ENCODE measurements around the gene SPNS2. TPM values are rescaled to one million over a fixed set of nuclear protein-coding genes. Genes with fewer than 3 reads are reported as not detected.

SPNS2 gene
- total RNA-seq, 1 donor from 2014 or later, result 0.34 TPM

DNA sequence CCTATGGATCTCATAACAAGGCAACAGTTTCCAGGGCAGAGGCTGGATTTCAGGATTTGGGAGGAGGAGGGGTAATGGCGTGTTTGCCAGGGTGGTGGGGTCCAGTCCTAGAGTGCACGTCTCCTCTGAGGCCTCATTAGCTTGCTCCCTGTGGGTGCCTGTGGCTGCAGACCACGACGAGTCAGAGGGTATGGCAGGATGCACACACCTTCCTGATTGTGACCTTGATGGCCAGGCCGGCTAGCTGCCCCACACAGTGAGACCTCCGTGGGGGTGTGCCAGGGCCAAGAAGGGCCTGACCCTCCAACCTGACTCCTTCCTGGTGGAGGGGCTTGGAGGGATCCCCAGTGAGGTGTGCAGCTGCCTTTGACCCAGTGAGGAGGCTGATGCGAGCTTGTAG lies 81.6 kb downstream of the SPNS2 start:
- Histone ChIP-seq H3K79me2 (ENCODE audit: low read depth) (no peaks in the 10 kb centered on the region), H3K9ac (no peak overlapping the region), H4K20me1 (ENCODE audit: low read depth) (no peaks in the 10 kb centered on the region), H3K4me1 (peaks cover 41% of the 10 kb centered on the region), H3K27me3 (peaks cover 30% of the 10 kb centered on the region), H3F3A (ENCODE audit: low read depth) (peaks cover 15% of the 10 kb centered on the region), H3K27ac (no peak overlapping the region), H3K9me3 (ENCODE audit: low read depth) (no peaks in the 10 kb centered on the region), H2AFZ (replicated peaks) (no peak overlapping the region), H3K4me2 (no peak overlapping the region), H3K36me3 (no peaks in the 10 kb centered on the region), H3K4me3 (no peak overlapping the region)
- Mint-ChIP-seq H3K36me3 (no peaks in the 10 kb centered on the region), H3K9me3 (no peaks in the 10 kb centered on the region), H3K27me3 (ENCODE audit: insufficient read depth, low read depth) (peaks cover 31% of the 10 kb centered on the region), H3K27ac (no peak overlapping the region), H3K4me3 (no peak overlapping the region), H3K4me1 (peaks cover 39% of the 10 kb centered on the region)
- no peak for DNase-seq (ENCODE audit: low spot score)
- TF ChIP-seq EZH2phosphoT487 (IDR thresholded peaks at IDR 0.05), result no peak

DNA sequence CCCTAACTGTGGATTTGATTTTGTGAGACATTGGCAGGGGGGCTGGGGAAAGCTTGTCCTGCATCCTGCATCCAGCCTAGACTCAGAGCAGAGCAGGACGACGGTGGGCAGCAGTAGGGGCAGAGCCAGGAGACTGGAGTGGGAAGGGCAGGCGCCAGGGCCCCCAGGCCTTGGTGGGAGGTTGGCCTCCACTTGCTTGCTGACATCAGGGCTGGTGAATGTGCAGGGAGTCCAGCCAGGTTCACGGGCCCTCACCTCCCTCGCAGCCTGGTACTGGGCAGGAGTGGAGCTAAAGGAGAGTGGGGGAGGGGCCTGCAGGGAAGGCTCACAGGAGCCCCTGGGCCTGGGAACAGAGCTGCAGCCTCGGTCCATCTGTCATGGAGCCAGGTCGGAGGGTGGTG lies 83.4 kb downstream of the SPNS2 start:
- no peaks in the 10 kb centered on the region for H3K9me3 ChIP-seq (ENCODE audit: low read depth)
- no peak for DNase-seq (ENCODE audit: low spot score)
- no peak overlapping the region for H3K9ac ChIP-seq
- H3F3A ChIP-seq (ENCODE audit: low read depth), result peaks cover 5% of the 10 kb centered on the region
- H3K27me3 Mint-ChIP-seq (ENCODE audit: insufficient read depth, low read depth), result peaks cover 47% of the 10 kb centered on the region
- H2AFZ ChIP-seq (replicated peaks), result no peak overlapping the region
- H3K9me3 Mint-ChIP-seq, result no peaks in the 10 kb centered on the region
- no peak overlapping the region for H3K4me3 Mint-ChIP-seq
- no peak overlapping the region for H3K27ac ChIP-seq
- H3K36me3 ChIP-seq, result no peaks in the 10 kb centered on the region
- no peaks in the 10 kb centered on the region for H3K79me2 ChIP-seq (ENCODE audit: low read depth)
- peaks cover 27% of the 10 kb centered on the region for H3K4me1 Mint-ChIP-seq
- H3K4me2 ChIP-seq, result no peak overlapping the region
- TF ChIP-seq EZH2phosphoT487 (IDR thresholded peaks at IDR 0.05), result no peak
- TF ChIP-seq, protein P1, sequence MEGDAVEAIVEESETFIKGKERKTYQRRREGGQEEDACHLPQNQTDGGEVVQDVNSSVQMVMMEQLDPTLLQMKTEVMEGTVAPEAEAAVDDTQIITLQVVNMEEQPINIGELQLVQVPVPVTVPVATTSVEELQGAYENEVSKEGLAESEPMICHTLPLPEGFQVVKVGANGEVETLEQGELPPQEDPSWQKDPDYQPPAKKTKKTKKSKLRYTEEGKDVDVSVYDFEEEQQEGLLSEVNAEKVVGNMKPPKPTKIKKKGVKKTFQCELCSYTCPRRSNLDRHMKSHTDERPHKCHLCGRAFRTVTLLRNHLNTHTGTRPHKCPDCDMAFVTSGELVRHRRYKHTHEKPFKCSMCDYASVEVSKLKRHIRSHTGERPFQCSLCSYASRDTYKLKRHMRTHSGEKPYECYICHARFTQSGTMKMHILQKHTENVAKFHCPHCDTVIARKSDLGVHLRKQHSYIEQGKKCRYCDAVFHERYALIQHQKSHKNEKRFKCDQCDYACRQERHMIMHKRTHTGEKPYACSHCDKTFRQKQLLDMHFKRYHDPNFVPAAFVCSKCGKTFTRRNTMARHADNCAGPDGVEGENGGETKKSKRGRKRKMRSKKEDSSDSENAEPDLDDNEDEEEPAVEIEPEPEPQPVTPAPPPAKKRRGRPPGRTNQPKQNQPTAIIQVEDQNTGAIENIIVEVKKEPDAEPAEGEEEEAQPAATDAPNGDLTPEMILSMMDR (IDR thresholded peaks at IDR 0.05), result no peak
- no peak for TF ChIP-seq EZH2 (IDR thresholded peaks at IDR 0.05)
- no peak overlapping the region for H3K27ac Mint-ChIP-seq
- no peaks in the 10 kb centered on the region for H3K36me3 Mint-ChIP-seq
- no peaks in the 10 kb centered on the region for H4K20me1 ChIP-seq (ENCODE audit: low read depth)
- peaks cover 47% of the 10 kb centered on the region for H3K27me3 ChIP-seq
- H3K4me1 ChIP-seq, result peaks cover 31% of the 10 kb centered on the region
- no peak overlapping the region for H3K4me3 ChIP-seq

DNA sequence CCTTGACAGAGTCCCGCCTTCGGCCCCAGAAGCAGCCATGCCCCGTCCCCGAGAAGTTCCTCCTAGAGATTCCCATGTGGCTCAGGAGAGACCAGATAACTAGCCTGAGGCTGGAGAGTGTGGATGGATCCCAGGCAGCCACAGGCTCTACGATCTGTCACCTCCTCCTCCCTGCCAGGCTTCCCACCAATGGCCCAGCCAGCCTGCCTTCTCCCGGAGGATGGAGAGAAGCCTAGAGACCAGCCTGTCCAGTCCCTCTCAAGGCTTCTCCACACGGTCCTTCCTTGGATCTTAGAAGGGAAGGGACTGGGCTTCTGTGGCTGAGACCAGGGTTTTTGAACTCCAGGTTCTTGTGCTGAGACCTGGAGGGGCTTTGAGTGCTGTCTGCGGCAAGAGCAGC lies 84.0 kb downstream of the SPNS2 start:
- Mint-ChIP-seq H3K4me1 (peaks cover 22% of the 10 kb centered on the region), H3K27me3 (ENCODE audit: insufficient read depth, low read depth) (peaks cover 47% of the 10 kb centered on the region), H3K27ac (no peak overlapping the region), H3K36me3 (no peaks in the 10 kb centered on the region), H3K4me3 (peak overlapping the region; percentile 89), H3K9me3 (no peaks in the 10 kb centered on the region)
- Histone ChIP-seq H3K4me2 (no peak overlapping the region), H3K36me3 (no peaks in the 10 kb centered on the region), H3K4me1 (peaks cover 25% of the 10 kb centered on the region), H2AFZ (replicated peaks) (no peak overlapping the region), H3K27me3 (peaks cover 47% of the 10 kb centered on the region), H3K79me2 (ENCODE audit: low read depth) (no peaks in the 10 kb centered on the region), H3K27ac (no peak overlapping the region), H3F3A (ENCODE audit: low read depth) (peaks cover under 1% of the 10 kb centered on the region), H3K9ac (no peak overlapping the region), H3K4me3 (no peak overlapping the region), H4K20me1 (ENCODE audit: low read depth) (no peaks in the 10 kb centered on the region), H3K9me3 (ENCODE audit: low read depth) (no peaks in the 10 kb centered on the region)
- TF ChIP-seq EZH2phosphoT487 (IDR thresholded peaks at IDR 0.05) (no peak), EZH2 (IDR thresholded peaks at IDR 0.05) (no peak)
- DNase-seq (ENCODE audit: low spot score), result no peak

DNA sequence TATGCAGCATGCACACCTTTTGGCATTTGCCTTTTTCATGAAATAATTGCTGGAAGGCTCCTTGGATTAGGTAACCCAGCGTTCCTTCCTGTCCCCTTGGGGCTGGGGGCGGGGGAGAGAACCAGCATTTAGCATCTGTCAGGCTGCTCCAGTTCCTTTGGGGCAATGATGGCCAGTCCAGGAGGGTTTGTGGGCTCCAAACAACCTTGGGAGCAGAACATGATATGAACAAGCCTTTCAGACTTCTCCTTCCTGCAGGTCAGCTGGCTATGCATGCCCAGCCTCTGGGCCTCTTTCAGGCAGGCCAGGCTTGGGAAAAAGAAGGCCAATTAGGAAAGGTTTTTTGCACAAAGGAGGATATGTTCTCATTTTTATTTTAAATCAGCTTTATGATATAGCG lies 84.5 kb downstream of the SPNS2 start:
- Histone ChIP-seq H2AFZ (replicated peaks) (no peak overlapping the region), H3K27me3 (peaks cover 47% of the 10 kb centered on the region), H3K36me3 (no peaks in the 10 kb centered on the region), H3K4me1 (peaks cover 24% of the 10 kb centered on the region), H3K4me3 (no peak overlapping the region), H3K27ac (no peak overlapping the region), H3K9me3 (ENCODE audit: low read depth) (no peaks in the 10 kb centered on the region), H3F3A (ENCODE audit: low read depth) (no peaks in the 10 kb centered on the region), H4K20me1 (ENCODE audit: low read depth) (no peaks in the 10 kb centered on the region), H3K79me2 (ENCODE audit: low read depth) (no peaks in the 10 kb centered on the region), H3K9ac (no peak overlapping the region), H3K4me2 (no peak overlapping the region)
- TF ChIP-seq, protein P1 (IDR thresholded peaks at IDR 0.05), result no peak
- no peaks in the 10 kb centered on the region for H3K36me3 Mint-ChIP-seq
- H3K27ac Mint-ChIP-seq, result no peak overlapping the region
- peak overlapping the region; percentile 89 for H3K4me3 Mint-ChIP-seq
- DNase-seq (ENCODE audit: low spot score), result no peak
- H3K4me1 Mint-ChIP-seq, result peaks cover 18% of the 10 kb centered on the region
- H3K27me3 Mint-ChIP-seq (ENCODE audit: insufficient read depth, low read depth), result peaks cover 48% of the 10 kb centered on the region
- no peaks in the 10 kb centered on the region for H3K9me3 Mint-ChIP-seq

Measured in neural progenitor cell (in vitro differentiated cells).